GM21723 (cell line): ENCODE results near the gene OSBP.
A peak's percentile ranks its signal among the peaks of the same experiment; 100 is the strongest.
"Not testable (repeated sequence)": the region's sequence is repeated elsewhere in the genome, so short reads cannot be mapped to it uniquely, and the experiment has no call there.

ENCODE experiments used
- ATAC-seq: cut with Tn5 transposase; IDR thresholded peaks from one replicate; pipeline ENCODE4 v1.9.1; 2021; ENCODE audit warnings: mild to moderate bottlenecking, moderate library complexity; ENCODE audit not compliant: unreplicated experiment

Gene OSBP

DNA sequence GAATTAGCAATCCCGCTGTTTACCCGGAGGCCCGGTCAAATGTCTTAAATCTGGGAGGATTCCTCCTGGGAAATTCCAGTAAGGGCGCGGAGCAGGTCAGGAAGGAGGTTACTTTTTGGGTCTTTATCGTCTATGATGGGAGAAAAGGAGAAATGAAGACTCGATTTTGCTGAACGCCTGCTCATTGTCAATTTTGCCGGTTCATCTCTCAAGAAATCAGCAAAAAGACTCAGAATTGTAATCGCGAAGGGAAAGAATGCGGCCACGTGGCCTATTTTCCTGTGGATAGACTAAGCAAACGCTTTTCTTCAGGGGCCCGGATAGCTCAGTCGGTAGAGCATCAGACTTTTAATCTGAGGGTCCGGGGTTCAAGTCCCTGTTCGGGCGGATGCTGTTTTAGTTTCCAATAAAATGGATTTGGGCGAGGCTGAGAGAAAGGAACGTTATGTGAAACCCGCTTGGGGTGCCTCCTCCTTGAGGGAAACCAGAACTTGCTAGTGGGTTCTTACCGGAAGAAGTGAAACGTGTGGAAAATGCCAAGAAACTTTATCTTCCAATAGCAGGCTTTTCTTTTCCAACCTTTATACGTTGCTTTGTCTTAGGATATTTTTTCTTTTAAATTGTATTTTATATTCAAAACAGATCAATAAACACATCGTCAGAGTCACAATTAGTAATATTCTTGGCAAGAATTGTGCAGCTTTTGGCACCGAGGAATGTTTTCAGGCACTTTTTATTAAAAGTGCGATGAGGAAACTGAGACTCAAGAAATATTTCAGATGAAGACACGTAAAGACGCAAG, 59.3 kb downstream of the OSBP start:
- no peak for ATAC-seq

DNA sequence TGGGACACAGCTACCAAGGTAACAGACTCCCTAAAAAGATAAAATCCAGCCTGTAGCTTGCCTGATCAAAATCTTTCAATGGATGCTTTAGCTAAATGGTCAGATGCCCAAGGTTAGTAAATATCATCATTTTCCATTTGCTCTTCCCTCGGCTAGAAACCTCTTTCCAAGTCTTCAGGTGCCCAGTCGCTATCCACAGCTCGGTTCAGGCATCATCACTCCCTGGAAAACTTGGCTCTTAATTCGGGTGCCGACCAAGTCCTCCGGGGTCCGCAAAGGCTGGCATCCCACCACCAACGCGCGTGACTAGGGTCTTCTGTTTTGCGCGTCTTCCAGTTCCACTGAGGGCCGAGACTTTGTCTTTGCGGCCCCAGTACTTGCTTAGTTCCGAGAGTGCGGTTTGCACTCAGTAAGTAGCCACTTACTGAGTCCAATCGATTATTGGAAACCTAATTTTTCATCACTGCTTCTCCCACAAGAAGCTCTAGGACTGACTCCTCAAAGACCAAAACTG, 59.9 kb downstream of the OSBP start:
- no peak for ATAC-seq

DNA sequence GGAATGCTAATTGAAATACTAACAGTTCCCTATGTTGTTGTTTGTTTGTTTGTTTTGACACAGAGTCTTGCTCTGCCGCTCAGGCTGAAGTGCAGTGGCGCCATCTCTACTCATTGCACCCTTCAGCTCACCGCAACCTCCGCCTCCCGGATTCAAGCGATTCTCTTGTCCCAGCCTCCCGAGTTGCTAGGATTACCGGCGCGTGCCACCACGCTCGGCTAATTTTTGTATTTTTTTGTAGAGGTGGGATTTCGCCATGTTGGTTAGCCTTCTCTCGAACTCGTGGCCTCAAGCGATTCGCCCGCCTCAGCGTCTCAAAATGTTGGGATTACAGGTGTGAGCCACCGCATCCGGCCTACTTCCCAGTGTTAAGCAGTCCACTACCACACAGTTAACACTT, 62.3 kb downstream of the OSBP start:
- no peak for ATAC-seq

DNA sequence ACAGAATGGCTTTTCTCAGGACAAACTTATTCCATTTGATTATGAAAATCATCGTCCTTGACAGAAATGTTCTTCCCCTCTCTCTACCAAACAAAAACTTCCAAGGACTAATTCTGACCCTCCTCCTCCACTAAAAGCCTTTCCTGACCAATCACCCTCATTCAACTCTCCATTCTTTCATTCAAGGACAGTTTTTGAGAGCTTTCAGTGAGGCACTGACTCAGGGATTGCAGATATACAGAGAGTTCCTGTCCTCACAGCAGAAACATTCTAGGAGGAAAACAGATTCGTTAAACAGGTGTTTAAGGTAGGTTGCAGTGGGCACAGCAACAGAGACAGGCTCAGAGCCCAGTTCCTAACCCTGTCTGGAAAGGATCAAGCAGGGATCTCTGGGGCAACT, 62.7 kb downstream of the OSBP start:
- no peak for ATAC-seq

DNA sequence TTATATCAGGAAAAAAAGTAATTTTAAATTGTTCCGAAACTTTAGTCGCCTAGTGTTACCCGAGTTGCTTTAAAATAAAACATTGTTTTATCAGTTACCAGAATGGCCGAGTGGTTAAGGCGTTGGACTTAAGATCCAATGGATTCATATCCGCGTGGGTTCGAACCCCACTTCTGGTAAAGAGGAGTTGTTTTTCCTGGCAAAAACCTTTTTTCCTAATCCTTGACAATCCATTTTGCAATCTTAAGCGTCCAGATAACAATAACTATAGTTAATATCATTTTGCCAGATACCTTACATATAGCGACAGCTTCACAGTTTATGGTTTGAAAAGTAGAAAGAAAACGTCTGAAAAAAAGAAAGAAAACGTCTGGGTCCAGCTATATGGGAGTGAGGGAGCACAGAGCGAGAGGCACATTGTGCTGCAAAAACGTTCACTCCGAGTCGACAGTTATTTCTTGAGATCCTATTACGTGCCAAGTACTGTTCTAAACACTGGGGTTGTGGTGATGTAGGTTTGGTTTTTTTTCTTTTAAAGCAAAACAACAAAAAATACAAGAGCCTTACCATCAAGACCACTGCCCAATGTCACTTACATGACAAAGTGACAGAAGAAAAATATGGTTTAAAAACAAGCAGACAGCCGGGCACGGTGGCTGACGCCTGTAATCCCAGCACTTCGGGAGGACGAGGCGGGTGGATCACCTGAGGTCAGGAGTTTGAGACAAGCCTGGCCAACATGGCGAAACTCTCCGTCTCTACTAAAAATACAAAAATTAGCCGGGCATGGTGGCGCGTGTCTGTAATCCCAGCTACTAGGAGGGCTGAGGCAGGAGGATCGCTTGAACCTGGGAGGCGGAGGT, 63.7 kb downstream of the OSBP start:
- no peak for ATAC-seq

DNA sequence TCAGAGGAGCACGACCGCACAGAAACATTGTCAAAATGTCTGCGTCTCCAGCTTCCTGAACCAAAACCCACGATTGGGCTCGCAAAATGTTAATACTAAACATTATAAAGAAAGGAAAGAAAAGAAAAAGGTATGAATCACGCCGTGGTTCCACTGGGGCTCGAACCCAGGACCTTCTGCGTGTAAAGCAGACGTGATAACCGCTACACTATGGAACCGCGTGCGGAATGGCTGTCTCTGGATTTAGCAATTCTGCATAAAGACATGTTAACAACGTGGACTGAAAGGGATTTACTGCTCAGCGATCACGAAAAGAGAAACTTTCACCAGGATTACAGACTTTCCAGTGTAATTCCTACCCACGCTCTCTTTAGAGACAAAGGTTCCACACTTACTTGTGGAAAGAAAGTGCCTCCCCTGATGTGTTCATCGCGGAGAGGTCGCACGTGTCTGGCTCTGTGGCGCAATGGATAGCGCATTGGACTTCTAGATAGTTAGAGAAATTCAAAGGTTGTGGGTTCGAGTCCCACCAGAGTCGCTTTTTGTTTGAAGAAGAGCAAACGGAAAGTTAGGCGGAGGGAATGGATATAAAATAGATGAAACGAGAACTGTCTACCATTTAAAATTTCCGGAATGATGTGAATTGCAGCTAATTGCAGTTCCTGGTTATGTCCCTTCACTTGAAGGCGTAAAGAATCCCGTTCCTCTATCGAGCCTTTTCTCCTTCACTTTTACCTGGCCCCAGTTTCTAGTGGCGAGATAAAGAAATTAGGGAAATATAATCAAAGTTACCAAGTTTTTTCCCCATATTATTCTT, 64.5 kb downstream of the OSBP start:
- peak; percentile 42 for ATAC-seq

DNA sequence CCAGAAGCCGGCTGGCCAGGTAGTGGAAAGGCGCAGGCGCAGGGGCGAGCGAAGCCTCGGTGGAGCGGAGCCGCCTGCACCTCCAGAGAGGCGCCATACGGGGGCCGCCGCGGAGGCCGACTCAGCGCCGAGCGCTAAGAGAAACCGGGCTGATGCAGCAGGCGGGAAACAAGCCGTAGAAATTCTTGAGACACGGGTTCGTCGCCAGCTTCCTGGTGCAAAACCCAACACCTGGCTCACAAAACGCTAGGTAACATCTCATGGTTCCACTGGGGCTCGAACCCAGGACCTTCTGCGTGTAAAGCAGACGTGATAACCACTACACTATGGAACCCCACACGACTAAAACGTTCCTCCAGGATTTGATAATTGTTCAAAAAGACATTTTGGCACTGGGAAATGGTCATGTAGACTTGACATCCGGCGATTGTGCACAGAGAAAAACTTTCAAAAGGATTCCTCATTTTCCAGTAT, 65.2 kb downstream of the OSBP start:
- peak; percentile 89 for ATAC-seq

DNA sequence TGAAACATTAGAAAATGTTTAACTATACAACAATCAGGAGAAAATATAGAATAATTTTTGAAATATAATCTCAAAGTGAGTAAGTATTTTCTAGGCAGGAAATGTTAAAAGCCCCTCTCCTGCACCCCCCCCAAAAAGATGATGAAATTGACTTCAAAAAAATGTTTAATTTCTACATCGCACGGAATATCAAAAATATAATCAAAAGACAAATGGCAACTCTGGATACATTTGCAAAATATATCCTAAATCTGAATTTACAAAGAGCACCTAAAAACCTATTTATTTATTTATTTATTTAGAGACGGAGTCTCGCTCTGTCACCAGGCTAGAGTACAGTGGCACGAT, 67.3 kb downstream of the OSBP start:
- no peak for ATAC-seq

DNA sequence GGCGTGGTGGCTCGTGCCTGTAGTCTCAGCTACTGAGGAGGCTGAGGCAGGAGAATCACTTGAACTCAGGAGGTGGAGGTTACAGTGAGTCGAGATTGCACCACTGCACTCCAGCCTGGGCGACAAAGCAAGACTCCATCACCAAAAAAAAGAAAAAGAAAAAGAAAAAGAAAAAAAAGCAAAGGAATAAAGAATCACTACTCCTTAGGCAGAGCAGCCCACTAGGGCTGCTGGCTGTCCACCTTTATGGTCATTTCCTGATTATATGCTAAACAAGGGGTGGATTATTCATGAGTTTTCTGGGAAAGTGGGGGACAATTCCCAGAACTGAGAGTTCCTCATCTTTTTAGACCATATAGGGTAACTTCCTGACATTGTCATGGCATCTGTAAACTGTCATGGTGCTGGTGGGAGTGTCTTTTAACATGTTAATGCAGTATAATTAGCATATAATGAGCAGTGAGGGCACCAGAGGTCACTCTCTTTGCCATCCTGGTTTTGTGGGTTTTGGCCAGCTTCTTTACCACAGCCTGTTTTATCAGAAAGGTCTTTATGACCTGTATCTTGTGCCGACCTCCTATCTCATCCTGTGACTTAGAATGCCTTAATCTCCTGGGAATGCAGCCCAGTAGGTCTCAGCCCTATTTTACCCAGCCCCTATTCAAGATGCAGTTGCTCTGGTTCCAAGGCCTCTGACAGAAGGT, 67.8 kb downstream of the OSBP start:
- not testable (repeated sequence) for ATAC-seq

DNA sequence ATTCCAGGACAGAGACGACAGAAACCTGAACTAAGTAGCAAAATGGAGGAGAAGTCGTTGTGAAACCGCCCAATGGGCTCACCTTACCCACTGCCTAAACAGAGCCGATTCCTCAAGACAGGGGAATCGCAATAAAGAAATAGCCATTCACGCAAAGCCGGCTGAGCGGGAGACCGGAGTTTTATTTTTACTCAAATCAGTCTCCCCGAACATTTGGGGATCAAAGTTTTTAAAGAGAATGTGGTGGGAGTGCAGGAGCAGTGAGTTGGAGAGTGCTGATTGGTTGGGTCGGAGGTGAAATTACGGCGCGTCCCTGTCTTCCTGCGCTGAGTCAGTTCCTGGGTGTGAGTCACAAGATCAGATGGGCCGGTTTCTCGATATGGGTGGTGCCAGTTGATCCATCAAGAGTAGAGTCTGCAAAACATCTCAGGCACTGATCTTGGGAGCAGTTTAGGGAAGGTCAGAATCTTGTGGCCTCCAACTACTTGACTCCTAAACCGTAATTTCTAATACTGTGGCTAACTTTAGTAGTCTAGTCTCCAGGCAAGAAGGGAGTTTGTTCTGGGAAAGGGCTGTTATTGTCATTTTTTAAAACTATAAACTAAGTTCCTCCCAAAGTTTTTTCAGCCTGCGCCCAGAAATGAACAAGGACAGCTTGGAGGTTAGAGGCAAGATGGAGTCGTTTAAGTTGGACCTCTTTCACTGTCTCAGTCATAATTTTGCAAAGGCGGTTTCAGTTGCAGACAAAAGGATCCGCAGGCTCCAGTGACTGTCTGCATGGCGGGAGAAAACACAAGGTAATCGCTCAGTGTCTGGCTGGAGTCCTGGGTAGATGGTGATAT, 70.2 kb downstream of the OSBP start:
- no peak for ATAC-seq

DNA sequence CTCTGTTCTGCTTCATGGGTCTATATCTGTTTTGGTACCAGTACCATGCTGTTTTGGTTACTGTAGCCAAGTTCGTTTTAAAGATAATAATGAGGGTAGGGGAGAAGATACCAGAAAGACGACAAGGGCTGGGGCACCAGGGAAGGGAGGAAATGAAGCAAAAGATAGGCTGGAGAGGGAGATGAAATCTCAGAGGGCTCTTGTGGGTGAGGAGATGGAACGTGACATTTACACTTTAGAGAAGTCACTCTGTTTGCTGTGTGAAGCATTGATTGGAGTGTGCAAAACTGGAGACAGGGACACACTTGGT, 70.8 kb downstream of the OSBP start:
- ATAC-seq: no peak

DNA sequence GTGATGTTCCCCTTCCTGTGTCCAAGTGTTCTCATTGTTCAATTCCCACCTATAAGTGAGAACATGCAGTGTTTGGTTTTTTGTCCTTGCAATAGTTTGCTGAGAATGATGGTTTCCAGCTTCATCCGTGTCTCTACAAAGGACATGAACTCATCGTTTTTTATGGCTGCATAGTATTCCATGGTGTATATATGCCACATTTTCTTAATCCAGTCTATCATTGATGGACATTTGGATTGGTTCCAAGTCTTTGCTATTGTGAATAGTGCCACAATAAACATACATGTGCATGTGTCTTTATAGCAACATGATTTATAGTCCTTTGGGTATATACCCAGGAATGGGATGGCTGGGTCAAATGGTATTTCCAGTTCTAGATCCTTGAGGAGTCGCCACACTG, 71.9 kb downstream of the OSBP start:
- ATAC-seq: not testable (repeated sequence)

DNA sequence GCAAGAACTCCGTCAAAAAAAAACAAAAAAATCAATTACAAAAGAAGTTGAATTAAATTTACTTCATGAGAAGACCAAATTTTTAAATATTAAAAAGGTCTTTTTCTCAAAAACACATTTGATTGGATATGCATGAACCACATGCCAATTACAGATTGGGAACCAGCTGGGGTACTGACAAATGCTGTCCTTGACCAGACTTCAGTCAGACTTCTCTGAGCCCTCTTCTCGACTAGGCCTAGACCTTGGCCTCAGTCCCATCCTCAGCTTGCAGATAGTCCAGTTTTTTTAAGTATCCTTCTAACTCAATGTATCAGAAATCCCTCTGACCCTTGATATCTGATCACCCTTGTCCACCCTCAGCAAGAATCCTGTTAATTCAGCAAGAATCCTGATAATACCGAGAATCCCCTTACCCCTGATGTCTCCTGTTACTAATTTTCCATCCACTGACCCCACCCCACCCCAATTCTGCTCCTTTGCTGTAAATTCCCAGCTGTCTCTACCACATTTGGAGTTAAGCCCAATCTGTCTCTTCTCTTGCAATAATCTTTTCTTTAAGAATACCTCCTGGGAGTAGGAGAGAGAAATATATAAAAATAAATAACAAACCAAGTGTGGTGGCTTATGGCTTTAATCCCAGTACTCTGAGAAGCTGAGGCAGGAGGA, 73.3 kb downstream of the OSBP start:
- ATAC-seq: no peak

DNA sequence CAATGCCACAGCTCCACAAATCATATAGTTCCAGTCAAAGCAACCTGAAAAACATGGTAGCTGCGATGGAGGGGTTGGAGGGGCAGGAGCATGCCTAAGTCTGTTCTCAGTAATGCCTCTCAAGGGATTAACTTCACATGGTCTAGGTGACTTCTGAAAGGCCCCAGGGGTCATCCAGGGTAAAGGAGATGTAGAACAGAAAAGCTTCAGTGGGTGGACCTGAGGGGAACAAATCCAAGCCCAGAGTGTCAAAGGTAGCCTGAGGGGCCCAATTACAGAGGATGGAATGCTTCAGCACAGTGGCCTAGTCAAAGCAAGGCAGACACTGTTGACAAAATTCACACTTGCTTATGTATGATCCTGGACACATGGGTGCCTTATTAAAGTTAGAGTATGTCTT, 80.9 kb downstream of the OSBP start:
- no peak for ATAC-seq

DNA sequence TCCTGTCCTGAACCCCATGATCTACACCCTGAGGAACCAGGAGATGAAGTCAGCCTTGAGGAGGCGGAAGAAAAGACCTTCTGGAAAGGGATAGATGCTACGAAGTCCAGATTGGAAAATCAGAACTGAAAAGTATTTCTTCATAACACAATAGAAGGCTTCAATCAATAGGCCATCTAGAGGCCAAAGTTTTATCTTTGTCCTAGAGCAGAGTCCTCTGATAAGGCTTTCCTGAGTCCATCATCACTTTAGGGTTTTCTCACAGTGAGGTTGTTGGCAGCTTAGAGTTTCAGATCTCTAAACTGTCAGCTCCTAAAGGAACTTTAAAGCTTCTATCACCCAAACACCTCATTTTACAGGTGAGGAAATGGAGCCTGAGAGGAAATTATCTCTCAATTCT, 83.0 kb downstream of the OSBP start:
- no peak for ATAC-seq

DNA sequence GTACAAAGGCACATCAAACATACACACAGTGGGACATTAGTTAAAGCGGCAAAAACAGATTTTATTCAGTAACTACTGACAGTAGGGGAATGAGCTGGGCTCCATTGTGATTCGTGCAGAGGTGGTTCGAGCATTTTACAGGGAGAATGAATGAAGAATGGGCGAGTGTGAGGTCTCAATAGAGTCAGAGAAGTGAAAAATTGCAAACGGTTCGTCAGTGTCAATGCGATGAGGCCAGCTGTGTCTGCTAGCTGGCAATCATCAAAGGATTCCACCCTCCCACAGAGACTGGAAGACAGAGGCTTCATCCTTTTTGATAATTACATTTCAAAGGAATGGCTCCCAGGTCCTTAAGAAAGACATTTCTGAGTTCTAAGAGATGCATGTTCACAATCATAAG, 86.9 kb downstream of the OSBP start:
- no peak for ATAC-seq
